ENCODE data around the gene AP3D1.

DNA sequence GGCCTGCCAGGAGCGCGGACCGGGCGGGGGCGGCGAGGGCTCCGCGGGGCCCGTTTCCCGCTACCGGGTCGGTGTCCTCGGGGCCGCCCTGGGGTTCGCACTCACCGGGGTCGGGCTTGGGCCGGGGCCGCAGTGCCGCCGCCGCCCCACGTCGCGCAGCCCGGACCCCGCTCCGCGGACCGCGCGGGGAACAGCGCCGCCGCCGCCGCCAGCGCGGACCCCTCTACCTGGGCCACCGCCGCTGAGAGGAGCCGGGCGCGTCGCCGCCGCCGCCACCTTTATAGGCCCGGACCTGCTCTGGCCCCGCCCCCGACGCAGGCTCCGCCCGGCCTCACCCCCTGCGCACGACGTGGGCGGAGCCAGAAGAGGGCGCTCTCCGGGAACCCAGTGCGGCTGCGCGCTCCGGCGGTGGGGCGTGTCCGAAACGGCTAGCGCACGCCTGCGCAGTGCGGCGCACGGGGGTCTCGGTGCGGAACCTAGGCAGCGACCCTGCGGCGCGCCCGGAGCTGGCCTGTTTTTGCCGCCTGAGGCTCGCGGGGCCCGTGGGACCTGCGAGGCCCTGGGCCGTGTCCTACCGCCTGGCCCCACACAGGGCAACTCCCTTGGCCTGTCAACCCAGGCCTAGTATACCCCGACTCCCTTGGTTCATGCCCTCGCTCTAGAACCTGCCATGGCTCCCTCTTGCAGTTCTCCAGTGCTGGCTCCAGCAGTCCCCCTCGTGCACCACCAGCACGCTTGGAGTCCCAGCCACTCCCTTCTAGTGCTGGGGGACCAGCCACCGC is 100.2 kb downstream of the AP3D1 start, which contains the start of gene MKNK2:
- TF ChIP-seq, protein P1, sequence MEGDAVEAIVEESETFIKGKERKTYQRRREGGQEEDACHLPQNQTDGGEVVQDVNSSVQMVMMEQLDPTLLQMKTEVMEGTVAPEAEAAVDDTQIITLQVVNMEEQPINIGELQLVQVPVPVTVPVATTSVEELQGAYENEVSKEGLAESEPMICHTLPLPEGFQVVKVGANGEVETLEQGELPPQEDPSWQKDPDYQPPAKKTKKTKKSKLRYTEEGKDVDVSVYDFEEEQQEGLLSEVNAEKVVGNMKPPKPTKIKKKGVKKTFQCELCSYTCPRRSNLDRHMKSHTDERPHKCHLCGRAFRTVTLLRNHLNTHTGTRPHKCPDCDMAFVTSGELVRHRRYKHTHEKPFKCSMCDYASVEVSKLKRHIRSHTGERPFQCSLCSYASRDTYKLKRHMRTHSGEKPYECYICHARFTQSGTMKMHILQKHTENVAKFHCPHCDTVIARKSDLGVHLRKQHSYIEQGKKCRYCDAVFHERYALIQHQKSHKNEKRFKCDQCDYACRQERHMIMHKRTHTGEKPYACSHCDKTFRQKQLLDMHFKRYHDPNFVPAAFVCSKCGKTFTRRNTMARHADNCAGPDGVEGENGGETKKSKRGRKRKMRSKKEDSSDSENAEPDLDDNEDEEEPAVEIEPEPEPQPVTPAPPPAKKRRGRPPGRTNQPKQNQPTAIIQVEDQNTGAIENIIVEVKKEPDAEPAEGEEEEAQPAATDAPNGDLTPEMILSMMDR (IDR thresholded peaks at IDR 0.05): peak in 2 of 4 experiments; percentile 26 to 31
- TF ChIP-seq POLR2AphosphoS5 (IDR thresholded peaks at IDR 0.05) (peak; percentile 92 to 99 (median 99)), EP300 (IDR thresholded peaks at IDR 0.05) (no peak)
